HepG2 (cell line): ENCODE measurements around the gene BARX2. TPM values are rescaled to one million over a fixed set of nuclear protein-coding genes. Genes with fewer than 3 reads are reported as not detected.

ENCODE experiments used
- ATAC-seq: fragments of 200-7000 bp; cut with Tn5 transposase; 3 replicates; pipeline ENCODE4 v1.9.1; 2020; ENCODE audit warnings: mild to moderate bottlenecking, moderate library complexity
- BruUV-seq: library from RNA; stranded (reverse); fragments of 400-500 nt; replicated peaks from 2 replicates; lab custom pipeline; 2021; lab: Mats Ljungman, UMichigan
- CTCF ChIA-PET: fragments of 300-600 bp; formaldehyde crosslinking; extraction: SDS; loops from one replicate; lab custom pipeline; 2021; ENCODE audit warnings: low total read pairs, inconsistent platforms, low intra/inter-chr PET ratio; lab: Yijun Ruan, JAX
- POLR2A ChIA-PET: fragments of 350-600 bp; sonication (Branson Sonifier 250); formaldehyde crosslinking; loops from one replicate; lab custom pipeline; 2020; ENCODE audit warnings: antibody characterized with exemption, inconsistent platforms; lab: Yijun Ruan, JAX
- DNase-seq: peaks from one replicate; pipeline ENCODE4 v3.0.0-alpha.2; 2015; ENCODE audit warnings: low spot score
- FAIRE-seq: peaks from 3 replicates; lab custom pipeline; 2011; peaks lifted over from hg19 to GRCh38; lab: Jason Lieb, UNC
- H2AFZ ChIP-seq: one replicate; pipeline ENCODE4 v1.6.1; 2011; ENCODE audit warnings: low read length, inconsistent platforms
- H3K27ac ChIP-seq: fragments of 300-600 bp; 3 replicates; pipeline ENCODE4 v1.8.0; 2011; ENCODE audit warnings: mixed run types, mild to moderate bottlenecking, mixed read lengths, low read length, inconsistent platforms; ENCODE audit not compliant: insufficient read depth; ENCODE audit errors: extremely low read length
- H3K27me3 ChIP-seq, 2 experiments: fragments of 200-600 bp in 1 of 2; 2 replicates in 1 of 2; 3 replicates in 1 of 2; pipeline versions ENCODE4 v1.6.0 to v1.8.0; 2011; ENCODE audit warnings: low read length in 2 of 2, mild to moderate bottlenecking in 2 of 2, moderate library complexity in 2 of 2, inconsistent platforms in 1 of 2; ENCODE audit not compliant: insufficient read depth in 2 of 2, control insufficient read depth in 1 of 2
- H3K36me3 ChIP-seq, 2 experiments: fragments of 200-600 bp in 1 of 2; replicated peaks in 1 of 2; 2 replicates in 1 of 2; 3 replicates in 1 of 2; pipeline versions ENCODE4 v1.5.1 to v1.8.0; 2011; ENCODE audit warnings: low read length in 2 of 2, inconsistent platforms in 1 of 2; ENCODE audit not compliant: insufficient read depth in 2 of 2, control insufficient read depth in 1 of 2
- H3K4me1 ChIP-seq: 2 replicates; pipeline ENCODE4 v1.5.1; 2012; ENCODE audit warnings: low read length, inconsistent platforms; ENCODE audit not compliant: insufficient read depth
- H3K4me2 ChIP-seq: 2 replicates; pipeline ENCODE4 v1.6.0; 2011; ENCODE audit warnings: low read depth, low read length, inconsistent platforms
- H3K4me3 ChIP-seq, 3 experiments: fragments of 200-600 bp in 1 of 3; sonication (generic), shearing (Covaris generic) in 1 of 3; replicated peaks in 1 of 3; 2 replicates each; pipeline ENCODE4 v1.5.1; 2011 to 2016; ENCODE audit warnings: low read length in 3 of 3, inconsistent platforms in 2 of 3, low read depth in 2 of 3, mild to moderate bottlenecking in 2 of 3, control low read depth in 1 of 3, mixed read lengths in 1 of 3; ENCODE audit not compliant: insufficient read depth in 1 of 3
- H3K79me2 ChIP-seq: one replicate; pipeline ENCODE4 v1.6.1; 2011; ENCODE audit warnings: low read length, inconsistent platforms; ENCODE audit not compliant: insufficient read depth
- H3K9ac ChIP-seq: 2 replicates; pipeline ENCODE4 v1.6.0; 2011; ENCODE audit warnings: mild to moderate bottlenecking, low read depth, low read length, inconsistent platforms; ENCODE audit not compliant: insufficient read depth
- H3K9me3 ChIP-seq: 2 replicates; pipeline ENCODE4 v1.5.1; 2012; ENCODE audit warnings: mild to moderate bottlenecking, low read length
- H4K20me1 ChIP-seq: 2 replicates; pipeline ENCODE4 v1.6.0; 2011; ENCODE audit warnings: inconsistent platforms, mild to moderate bottlenecking, low read length, moderate library complexity; ENCODE audit not compliant: insufficient read depth
- BCL6 ChIP-seq: IDR thresholded peaks from 2 replicates; pipeline ENCODE4 v1.6.1; 2016; ENCODE audit warnings: missing genetic modification reagents, missing compliant biosample characterization
- EP300 ChIP-seq, 3 experiments: sonication (generic) in 1 of 3; formaldehyde crosslinking in 1 of 3; IDR thresholded peaks; 2 replicates each; pipeline versions ENCODE4 v1.5.1 to v1.6.1; 2011 to 2020; ENCODE audit warnings: low read depth in 2 of 3, low read length in 2 of 3, borderline replicate concordance in 1 of 3, improper control_type of control experiment in 1 of 3, mild to moderate bottlenecking in 1 of 3, missing genetic modification reagents in 1 of 3, moderate library complexity in 1 of 3
- MAFF ChIP-seq: IDR thresholded peaks from 2 replicates; pipeline ENCODE4 v1.6.1; 2011; ENCODE audit warnings: low read depth, low read length, improper control_type of control experiment
- MAFK ChIP-seq, 2 experiments: IDR thresholded peaks in 1 of 2; conservative IDR thresholded peaks in 1 of 2; 2 replicates each; pipeline ENCODE4 v1.6.1; 2011; ENCODE audit warnings: improper control_type of control experiment in 2 of 2, low read length in 2 of 2
- STAT5B ChIP-seq: sonication (generic); formaldehyde crosslinking; IDR thresholded peaks from 2 replicates; pipeline ENCODE4 v1.4.0; 2020; ENCODE audit warnings: missing genetic modification reagents
- USF2 ChIP-seq, 2 experiments: sonication (generic) in 1 of 2; formaldehyde crosslinking in 1 of 2; IDR thresholded peaks; 2 replicates each; pipeline versions ENCODE4 v1.5.1 to v1.6.1; 2011 to 2020; ENCODE audit warnings: borderline replicate concordance in 1 of 2, low read depth in 1 of 2, low read length in 1 of 2, mild to moderate bottlenecking in 1 of 2, missing genetic modification reagents in 1 of 2, moderate library complexity in 1 of 2
- ZSCAN21 ChIP-seq: sonication (generic); formaldehyde crosslinking; IDR thresholded peaks from 2 replicates; pipeline ENCODE4 v1.8.0; 2022; ENCODE audit warnings: mild to moderate bottlenecking, missing genetic modification reagents, moderate library complexity, borderline replicate concordance
- WGBS: methylation state at CpG from one replicate; pipeline ENCODE4 v1.1.6; 2017; ENCODE audit warnings: low lambda C conversion rate; 5-methylcytosine and 5-hydroxymethylcytosine counted together
- in situ Hi-C: cut with HindIII; loops from 2 replicates; pipeline ENCODE4 v1.10.0; 2017; ENCODE audit warnings: low pct_unique_long_range_greater_than_20kb; ENCODE audit not compliant: extremely low pct_ligation_motif_present
- intact Hi-C: fragments of 100-400 bp; cut with micrococcal nuclease; formaldehyde crosslinking; loops from one replicate; pipeline ENCODE4 v1.10.0; 2022; ENCODE audit not compliant: unreplicated experiment
- polyA plus RNA-seq, 8 experiments: library from polyadenylated mRNA; depleted of rRNA in 3 of 8; stranded (reverse) in 7 of 8; unstranded in 1 of 8; fragments of >200 nt; fragmentation: Illumina TruSeq in 4 of 8; extraction: Trizol in 4 of 8; gene quantifications; 2 replicates each; pipeline versions ENCODE4 v1.2.1 to v1.2.3, GENCODE V29; 2011 to 2016; ENCODE audit warnings: low read depth in 4 of 8, missing spikeins in 1 of 8, mixed read lengths in 1 of 8; ENCODE audit not compliant: insufficient read depth in 1 of 8
- total RNA-seq, 5 experiments: library from RNA; depleted of rRNA; stranded (reverse); fragments of >200 nt; fragmentation: Illumina TruSeq; extraction: Trizol; gene quantifications; 2 replicates each; pipeline ENCODE4 v1.2.3, GENCODE V29; 2016; ENCODE audit warnings: low read depth in 1 of 5

The BARX2 gene
- total and polyA plus RNA-seq, 2 of the 13 experiments (the other 11 are each of a cell fraction or from before 2014, with no cell fraction given): not detected

GRCh38 chr11:129484068-129484467, 108.4 kb downstream of the BARX2 start:
- no peak overlapping the region for H3K27ac ChIP-seq
- BruUV-seq: no TSS peak
- H3K36me3 ChIP-seq: no peaks in the 10 kb centered on the region
- POLR2A ChIA-PET: no interaction called here
- no peaks in the 10 kb centered on the region for H3K27me3 ChIP-seq
- ATAC-seq (no peak), FAIRE-seq (no peak)
- no peak overlapping the region for H3K4me3 ChIP-seq
- H3K9me3 ChIP-seq: no peaks in the 10 kb centered on the region
- H3K4me1 ChIP-seq: no peaks in the 10 kb centered on the region
- in situ Hi-C loops: no loop called here
- no peak overlapping the region for H3K9ac ChIP-seq
- H3K79me2 ChIP-seq: no peaks in the 10 kb centered on the region
- TF ChIP-seq MAFK (conservative IDR thresholded peaks at IDR 0.05 in 1 of 2, IDR thresholded peaks at IDR 0.05 in 1 of 2; ENCODE audit: low read length in 2 of 2) (peak; percentile 63 to 77), MAFF (peak; percentile 75), STAT5B (CRISPR knock-in tag) (no peak)
- TF ChIP-seq, all 625 proteins: peak for 2
- 0% methylated on average over 1 of the region's 1 CpG for WGBS
- Histone ChIP-seq H2AFZ (no peak overlapping the region), H4K20me1 (no peaks in the 10 kb centered on the region), H3K4me2 (no peak overlapping the region)
- DNase-seq: no peak
- intact Hi-C loops: no loop called here
- CTCF ChIA-PET: no interaction called here

GRCh38 chr11:129489249-129489648, 113.6 kb downstream of the BARX2 start:
- no peak overlapping the region for H3K9ac ChIP-seq
- H3K9me3 ChIP-seq: no peaks in the 10 kb centered on the region
- intact Hi-C loops (no loop called here), in situ Hi-C loops (no loop called here)
- ChIA-PET CTCF (no interaction called here), POLR2A (no interaction called here)
- DNase-seq: no peak
- no peak for TF ChIP-seq BCL6 (CRISPR knock-in tag)
- no peak for TF ChIP-seq USF2 (IDR thresholded peaks at IDR 0.05; ENCODE audit: low read depth, low read length)
- TF ChIP-seq USF2 (CRISPR knock-in tag; IDR thresholded peaks at IDR 0.05; ENCODE audit: borderline replicate concordance): no peak
- TF ChIP-seq EP300 (IDR thresholded peaks at IDR 0.05; ENCODE audit: low read depth in 2 of 2, low read length in 2 of 2): no peak
- no peak for TF ChIP-seq EP300 (CRISPR knock-in tag; IDR thresholded peaks at IDR 0.05; ENCODE audit: borderline replicate concordance)
- TF ChIP-seq ZSCAN21 (CRISPR knock-in tag): no peak
- no peak overlapping the region for H3K27ac ChIP-seq
- no peak for FAIRE-seq
- no peaks in the 10 kb centered on the region; a peak in 1 of 5 replicates for H3K27me3 ChIP-seq
- no peak overlapping the region for H2AFZ ChIP-seq
- no TSS peak for BruUV-seq
- no peak for ATAC-seq
- 0% methylated on average over 1 of the region's 1 CpG for WGBS
- no peaks in the 10 kb centered on the region for H3K4me1 ChIP-seq
- H3K4me2 ChIP-seq: no peak overlapping the region
- H4K20me1 ChIP-seq: no peaks in the 10 kb centered on the region
- no peaks in the 10 kb centered on the region for H3K79me2 ChIP-seq
- no peak overlapping the region for H3K4me3 ChIP-seq
- H3K36me3 ChIP-seq: no peaks in the 10 kb centered on the region
